Activated T-cell treated with anti-CD3 and anti-CD28 coated beads for 1 hour (primary cell): ENCODE measurements around the gene ZSCAN21.

ENCODE experiments used
- DNase-seq: peaks from one replicate; pipeline ENCODE4 v3.0.0-alpha.2; 2020; ENCODE audit warnings: low read depth

The ZSCAN21 gene

DNA sequence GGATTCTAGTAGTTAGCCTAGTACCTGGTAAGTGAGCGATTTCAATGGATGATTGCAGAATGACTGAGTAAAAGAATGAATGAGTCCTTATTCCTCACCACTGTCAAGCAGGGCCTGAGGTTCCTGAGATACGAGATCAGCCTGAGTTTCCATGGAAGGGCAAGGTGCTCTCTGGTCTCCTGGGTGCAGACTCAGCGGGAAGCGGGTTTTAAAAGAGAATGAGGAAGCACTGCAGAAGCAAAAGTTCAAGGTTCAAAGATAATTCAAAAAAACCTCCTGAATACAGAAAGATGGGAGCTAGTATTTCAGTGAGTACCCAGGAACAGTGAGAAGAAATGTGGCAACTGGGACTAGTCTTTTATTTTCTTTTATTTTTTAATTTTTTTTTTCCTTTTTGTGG lies 27.6 kb downstream of the ZSCAN21 start:
- no peak for DNase-seq

DNA sequence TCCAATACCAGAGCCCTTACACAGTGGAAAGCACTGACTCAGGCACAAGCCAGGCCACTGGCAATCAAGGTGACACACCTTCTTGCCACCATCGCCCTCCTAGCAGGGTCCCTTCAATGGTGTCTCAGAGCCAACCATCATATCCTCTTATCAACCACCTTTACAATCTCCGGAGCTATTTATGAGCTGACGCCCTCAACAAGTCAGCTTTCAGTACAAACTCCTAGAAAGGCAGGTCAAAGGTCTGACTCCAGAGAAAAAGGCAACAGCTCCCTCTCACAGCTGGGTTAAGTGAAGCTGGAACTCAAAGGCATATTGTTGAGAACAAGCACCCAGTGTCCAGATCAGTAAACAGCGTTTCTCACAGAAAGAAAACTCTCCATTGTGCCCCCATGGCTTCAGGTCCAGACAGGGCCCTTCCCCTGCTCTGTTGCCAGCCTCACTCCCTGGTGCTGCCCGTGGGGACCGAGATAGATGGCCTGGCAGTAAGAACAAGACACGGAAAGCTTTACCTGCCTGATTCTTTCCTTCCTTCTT lies 29.5 kb downstream of the ZSCAN21 start:
- DNase-seq, result no peak

DNA sequence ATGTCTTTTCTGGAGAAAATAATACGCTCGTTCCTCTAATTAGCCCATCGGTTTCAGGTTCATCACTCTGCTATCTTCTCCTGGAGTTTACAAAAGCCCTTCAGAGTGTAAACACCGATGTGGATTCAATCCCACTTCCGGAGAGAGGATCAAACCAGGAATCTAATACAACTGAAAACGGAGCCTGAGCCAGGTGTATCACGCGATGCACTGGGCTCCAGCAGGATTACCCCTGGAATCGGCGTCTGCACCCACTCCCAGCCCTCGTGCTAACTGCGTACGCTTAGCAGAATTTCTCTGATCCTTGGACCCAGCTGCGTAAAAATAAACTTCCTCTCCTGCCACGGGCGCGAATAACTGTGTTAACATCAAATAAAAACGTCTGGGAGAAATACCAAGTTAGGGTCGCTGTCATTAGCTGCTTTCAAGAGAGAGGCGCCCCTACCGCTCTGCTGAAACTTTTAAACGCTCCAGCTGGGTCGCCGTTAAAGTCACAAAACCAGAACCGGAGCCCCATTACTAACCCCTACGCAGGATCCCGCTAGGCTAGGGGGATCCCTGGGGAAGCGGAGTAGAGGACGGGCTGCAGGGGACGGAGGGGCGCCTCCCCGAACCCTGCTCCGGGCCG lies 31.4 kb downstream of the ZSCAN21 start:
- no peak for DNase-seq

DNA sequence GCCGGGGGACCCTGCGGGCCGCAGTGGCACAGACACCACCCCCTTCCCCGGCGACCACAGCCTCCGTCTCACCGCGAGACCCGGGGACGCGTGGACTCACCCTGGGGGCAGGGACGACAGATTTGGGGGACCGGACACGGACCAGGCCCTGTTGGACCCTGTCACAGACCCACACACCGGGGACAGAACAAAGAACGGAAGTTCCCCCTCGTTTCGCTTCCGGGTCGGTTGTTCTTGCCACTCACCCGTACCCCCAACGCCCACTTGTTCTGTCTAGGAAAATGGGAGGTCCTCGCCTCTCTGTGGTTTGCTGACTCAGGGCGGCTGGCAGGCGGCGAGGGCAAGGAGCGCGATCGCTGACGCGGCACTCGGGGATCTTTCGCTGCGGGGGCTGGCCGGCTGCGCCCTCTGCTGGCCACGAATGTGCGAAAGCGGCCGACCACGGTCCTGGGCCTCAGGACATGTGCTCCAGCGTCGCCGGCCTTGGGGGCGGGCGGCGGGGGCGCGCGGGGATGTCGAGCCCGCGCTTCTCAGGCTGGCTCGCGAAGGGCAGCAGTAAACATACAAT lies 32.0 kb downstream of the ZSCAN21 start, which contains the start of gene ZNF3:
TSS of gene ZNF3 (minus strand) at position 189 of the 568 bp plus-strand sequence. CDS start 4,366 bp downstream, outside the sequence.
- DNase-seq, result peak; percentile 93

DNA sequence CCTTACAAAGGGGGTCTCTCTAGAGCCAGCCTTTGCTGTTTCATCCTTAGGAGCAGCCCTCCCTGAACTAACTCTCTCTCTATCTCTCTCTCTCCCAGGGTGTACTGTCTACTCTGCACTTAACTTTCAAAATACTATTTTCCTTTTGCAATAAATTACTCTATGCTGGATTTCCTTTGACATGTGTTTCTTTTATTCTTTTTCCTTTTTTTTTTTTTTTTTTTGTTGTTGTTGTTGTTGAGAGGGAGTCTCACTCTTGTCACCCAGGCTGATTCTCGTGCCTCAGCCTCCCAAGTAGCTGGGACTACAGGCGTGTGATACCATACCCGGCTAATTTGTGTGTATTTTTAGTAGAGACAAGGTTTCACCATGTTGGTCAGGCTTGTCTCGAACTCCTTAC lies 33.4 kb downstream of the ZSCAN21 start:
- DNase-seq, result no peak

DNA sequence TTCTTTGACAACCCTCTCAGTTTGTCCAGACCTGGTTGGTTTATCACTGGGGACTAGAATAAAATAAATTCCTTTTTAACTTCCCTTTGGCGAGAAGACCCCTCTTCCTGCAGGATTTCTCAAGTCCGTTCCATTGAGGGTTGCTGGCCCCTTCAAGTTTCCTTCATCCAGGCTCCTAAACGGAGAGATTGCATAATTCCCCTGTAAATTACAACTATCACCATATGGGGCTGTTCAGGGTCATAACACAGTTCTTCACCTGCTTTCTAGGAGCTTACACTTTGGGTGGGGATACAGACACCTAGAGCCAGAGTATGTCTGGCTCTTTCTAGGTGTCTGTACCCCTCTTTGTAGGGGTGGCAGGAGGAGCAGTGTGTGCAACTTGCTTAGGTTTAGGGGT lies 35.9 kb downstream of the ZSCAN21 start:
- no peak for DNase-seq

DNA sequence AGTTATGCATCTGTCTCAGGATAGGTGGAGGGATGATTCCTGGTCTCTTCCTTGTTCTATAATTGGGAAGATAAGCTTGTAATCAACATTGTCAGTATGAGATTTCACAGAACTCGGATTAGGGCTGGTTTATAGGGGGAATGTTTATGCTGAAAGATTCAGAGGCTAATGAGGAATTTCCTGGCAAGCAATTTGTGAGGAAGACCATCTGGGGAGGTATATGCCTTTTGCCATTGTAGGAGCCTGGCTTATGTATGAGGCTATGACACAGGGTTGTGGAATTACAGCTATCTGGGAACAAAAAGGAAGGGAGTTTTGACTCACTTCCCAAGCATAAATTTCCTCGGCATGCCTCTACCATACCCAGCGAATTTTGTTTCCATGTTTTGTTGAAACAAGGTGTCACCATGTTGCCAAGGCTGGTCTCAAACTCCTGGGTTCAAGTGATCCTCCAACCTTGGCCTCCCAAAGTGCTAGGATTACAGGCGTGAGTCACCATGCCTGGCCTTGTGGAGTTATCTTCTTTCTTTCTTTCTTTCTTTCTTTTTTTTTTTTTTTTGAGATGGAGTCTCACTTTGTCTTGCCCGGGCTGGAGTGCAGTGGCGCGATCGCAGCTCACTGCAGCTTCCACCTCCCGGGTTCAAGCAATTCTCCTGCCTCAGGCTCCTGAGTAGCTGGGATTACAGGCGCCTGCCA lies 37.6 kb downstream of the ZSCAN21 start:
- DNase-seq, result no peak

DNA sequence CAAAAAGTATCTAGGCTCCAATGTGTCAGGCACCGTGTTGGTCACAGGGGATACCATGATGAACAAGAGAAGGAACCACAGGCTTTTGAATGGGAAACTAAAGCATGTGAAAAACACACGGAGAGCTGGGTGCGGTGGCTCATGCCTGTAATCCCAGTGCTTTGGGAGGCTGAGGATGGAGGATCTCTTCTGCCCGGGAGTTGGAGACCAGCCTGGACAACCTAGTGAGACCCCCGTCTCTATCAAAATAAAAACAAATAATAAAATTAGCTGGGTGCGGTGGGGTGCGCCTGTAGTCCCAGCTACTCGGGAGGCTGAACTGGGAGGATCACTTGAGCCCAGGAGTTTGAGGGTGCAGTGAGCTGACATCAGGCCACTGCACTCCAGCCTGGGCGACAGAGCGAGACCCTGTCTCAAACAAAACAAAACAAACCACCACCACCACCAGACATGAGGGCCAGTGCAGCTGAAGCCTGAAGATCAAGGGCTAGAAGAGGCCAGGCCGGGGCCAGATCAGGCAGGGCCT lies 38.6 kb downstream of the ZSCAN21 start:
- DNase-seq, result no peak

DNA sequence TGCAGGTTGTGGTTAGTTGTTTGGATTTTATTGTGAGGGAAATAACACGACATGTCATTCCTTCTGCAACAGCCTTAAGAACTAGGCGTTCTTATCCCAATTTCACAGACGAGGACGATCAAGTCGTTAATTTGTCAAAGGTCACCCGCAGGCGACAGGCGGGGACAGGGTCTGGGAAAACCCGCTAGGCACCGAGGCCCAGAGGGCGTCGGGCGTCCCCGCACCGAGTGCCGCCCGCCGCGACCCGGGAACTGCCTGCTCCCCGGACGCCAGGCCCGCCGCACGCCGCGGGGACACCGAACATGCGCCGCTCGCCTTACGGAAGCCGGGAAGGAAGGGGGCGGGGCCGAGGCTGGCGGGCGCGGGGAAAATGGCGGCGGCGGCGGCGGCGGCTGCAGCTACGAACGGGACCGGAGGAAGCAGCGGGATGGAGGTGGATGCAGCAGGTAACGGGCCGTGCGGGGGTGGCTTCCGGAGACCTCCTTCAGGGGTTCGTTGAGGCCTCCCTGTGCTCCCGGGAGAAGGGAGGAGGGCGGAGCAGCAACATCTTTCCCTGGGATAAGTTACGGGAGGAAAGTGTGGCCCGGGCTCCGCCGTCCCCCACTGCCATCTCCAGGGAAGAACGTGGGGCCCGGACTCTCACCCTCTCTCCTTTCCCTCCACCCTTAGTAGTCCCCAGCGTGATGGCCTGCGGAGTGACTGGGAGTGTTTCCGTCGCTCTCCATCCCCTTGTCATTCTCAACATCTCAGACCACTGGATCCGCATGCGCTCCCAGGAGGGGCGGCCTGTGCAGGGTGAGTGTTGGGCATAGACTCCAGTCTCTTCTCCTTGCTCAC lies 39.3 kb downstream of the ZSCAN21 start, which contains the start of gene COPS6:
TSS of gene COPS6 (plus strand) at position 349 of the 837 bp plus-strand sequence. CDS start at position 371, 22 bp downstream.
- peak; percentile 87 for DNase-seq

DNA sequence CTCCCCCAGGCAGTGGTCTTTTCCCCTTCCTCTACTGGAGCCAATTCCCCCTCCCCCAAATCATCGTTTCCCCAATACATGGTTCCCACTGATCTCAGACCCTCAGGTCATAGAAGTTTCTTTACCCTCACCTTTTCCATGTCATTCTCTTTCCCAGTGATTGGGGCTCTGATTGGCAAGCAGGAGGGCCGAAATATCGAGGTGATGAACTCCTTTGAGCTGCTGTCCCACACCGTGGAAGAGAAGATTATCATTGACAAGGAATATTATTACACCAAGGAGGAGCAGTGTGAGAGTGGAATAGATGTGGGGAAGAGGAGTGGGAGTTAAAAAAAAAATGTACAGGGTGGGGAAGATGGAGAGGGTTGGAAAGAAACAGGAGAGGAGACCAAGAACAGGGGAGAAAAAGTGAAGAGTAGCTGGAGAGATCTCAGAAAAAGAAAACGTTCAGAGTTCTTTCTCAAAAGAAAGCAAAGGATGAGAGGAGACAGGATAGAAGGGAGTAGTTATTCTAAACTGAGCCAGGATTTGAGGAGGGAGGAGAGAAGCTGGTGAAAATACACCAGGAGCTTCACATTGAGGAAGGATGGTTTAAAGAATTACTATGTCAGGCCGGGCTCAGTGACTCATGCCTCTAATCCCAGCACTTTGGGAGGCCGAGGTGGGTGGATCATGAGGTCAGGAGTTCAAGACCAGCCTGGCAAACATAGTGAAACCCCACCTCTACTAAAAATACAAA lies 40.1 kb downstream of the ZSCAN21 start:
- no peak for DNase-seq

DNA sequence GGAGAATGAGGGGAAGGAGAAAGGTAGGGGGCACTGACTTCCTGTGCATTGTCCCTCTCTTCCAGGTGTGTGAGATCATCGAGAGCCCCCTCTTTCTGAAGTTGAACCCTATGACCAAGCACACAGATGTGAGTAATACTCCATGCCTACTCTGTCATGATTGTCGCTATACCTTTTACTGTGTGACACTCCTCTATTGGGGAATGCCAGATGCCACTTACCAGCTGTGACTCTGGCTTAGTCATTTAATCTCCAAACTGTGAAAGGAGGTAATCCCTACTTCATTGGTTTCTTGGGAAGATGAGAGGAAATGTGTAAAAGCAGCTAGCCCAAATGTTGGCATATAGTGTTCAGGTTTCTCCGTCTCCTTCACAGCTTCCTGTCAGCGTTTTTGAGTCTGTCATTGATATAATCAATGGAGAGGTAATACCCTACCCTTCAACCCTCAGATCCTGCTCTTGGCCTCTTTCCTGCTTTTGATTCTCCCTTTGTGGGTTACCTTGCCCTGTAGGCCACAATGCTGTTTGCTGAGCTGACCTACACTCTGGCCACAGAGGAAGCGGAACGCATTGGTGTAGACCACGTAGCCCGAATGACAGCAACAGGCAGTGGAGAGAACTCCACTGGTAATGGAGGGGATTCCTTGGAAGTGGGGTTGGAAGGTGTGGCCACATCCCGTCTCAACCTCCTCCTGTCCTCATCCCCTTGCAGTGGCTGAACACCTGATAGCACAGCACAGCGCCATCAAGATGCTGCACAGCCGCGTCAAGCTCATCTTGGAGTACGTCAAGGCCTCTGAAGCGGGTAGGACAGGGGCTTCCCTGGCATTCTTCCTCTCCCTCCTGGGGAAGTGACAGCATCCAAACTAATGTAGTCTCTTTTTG lies 41.2 kb downstream of the ZSCAN21 start:
- DNase-seq, result no peak

DNA sequence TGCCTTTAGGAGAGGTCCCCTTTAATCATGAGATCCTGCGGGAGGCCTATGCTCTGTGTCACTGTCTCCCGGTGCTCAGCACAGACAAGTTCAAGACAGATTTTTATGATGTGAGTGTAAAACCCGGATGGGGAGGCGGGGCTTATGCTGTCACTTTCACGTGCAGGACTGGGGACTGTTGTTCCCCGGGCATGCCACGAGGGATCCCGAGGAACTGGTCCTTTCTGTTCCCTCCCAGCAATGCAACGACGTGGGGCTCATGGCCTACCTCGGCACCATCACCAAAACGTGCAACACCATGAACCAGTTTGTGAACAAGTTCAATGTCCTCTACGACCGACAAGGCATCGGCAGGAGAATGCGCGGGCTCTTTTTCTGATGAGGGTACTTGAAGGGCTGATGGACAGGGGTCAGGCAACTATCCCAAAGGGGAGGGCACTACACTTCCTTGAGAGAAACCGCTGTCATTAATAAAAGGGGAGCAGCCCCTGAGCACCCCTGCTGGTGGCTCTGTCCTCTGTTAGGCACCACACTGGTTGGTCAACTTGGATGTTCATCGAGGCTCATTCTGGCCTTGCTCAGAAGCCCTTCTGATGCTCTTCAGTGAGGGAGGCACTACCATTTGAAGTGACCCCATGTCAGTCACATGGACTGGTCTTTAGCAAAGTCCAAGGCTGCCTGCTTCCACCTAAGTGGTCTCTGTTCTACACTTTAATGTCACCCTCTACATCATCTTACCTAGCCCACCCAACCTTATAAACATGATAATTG lies 42.0 kb downstream of the ZSCAN21 start:
- DNase-seq, result no peak

DNA sequence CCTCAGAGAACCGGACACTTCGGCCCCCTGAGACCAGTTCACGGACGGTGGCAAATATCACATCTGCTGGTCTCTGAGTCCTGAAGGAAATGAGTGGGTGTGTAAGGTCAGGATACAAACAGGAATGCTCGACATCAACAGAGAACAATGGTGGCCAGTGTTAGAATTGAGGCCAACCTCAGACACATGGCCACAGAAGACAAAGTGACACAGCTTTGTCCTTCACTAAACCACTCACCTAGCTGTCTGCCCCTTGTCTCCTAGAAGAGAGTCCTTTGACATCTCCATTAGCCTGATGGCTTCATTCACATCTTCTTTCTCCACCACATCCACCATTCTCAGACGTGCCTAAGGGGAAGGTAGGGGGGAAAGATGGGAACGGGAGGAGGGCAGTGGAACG lies 43.5 kb downstream of the ZSCAN21 start:
- DNase-seq, result no peak

DNA sequence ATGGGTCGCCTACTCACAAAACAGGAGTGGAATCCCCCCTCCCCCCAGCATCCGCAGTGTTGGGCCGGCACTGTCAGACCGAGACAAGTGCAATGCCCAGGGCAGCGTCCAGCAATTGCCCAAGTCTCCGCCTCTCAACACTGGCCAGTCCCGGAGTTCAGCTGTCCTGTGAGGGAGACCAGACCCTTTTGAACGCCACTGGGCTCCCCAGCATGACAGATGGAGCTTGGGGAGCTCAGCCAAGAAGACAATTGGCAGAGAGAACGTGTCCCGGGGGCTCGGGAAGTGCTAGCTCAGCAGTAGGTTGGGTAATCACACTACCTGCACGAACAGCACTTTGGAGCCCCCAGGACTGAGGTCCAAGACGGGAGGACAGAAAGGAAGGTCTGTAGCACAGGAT lies 43.9 kb downstream of the ZSCAN21 start:
- DNase-seq, result no peak

DNA sequence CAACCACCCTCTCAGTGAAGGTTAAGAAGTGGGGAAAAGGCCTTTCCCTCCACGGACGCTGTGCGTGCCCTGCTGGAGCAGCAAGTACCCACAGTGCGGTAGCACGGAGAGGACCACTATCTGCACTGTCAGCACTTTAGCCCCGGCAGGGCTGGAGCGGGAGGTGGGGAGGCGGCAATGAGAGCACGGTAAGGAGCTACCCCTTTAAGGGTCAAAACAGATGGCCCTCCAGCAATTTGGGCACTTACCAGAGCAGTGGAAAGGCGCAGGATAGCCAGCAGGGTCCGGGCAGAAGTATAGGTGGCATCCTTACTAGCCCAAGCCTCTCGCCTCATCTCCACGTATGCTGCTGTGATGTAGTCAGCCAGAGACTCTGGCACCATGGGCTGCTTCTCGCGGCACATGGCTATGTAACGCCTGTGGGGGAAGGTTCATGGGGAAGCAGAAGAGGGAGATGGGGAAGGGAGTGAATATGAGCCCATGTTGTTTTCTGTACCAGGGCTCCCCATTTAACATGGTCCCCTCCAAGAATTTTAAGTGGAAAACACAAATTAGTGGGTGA lies 44.4 kb downstream of the ZSCAN21 start:
- DNase-seq, result no peak

DNA sequence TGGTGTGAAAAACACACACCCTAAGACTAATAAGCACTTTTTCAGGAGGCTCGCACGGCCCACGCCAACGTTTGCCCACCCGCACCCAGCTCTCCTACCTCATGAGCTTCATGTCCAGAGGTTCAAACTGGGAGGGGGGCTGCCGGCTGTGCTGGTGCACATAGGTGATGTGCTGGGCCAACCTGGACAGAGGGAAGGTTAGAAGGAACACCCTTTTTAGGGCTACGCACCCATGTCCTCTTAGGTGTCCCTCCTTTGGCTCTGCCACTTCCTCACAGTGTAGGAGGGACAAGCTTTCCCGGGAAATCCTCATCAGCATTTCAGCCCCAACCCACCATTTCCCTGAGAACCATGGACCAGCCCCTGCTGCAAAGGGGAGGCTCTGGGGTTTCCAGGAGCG lies 45.7 kb downstream of the ZSCAN21 start:
- no peak for DNase-seq

DNA sequence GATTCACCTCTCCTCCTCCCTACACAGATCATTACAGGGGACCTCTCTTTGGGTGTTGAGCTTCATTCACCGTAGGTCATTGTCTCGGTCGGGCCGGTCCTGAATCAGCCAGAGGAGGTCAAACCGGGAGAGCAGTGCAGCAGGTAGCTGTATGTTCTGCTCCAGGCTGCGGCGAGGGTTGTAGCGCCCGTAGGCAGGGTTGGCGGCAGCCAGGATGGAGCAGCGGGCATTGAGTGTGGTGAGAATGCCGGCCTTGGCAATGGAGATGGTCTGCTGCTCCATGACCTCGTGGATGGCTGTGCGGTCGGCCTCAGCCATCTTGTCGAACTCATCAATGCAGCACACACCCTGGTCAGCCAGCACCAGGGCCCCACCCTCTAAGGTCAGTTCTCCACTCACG lies 46.1 kb downstream of the ZSCAN21 start:
- no peak for DNase-seq

DNA sequence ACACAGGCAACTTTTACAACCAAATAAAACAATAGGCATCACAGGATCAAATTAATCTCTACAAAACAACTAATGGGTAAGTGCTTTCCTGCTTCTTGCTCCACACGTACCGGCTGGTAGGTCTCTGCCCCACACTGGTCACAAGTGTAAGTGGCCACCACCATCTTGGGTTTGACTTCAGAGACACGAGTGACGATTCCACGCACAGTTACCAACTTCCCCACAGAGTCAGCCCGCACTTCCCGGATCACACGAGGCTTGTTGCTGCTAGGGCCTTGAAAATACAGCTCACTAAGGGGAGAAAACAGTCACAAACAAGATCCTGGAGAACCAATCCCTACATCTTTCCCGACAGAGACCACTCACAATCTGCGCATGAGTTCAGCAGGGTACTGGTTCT lies 49.3 kb downstream of the ZSCAN21 start:
- no peak for DNase-seq

DNA sequence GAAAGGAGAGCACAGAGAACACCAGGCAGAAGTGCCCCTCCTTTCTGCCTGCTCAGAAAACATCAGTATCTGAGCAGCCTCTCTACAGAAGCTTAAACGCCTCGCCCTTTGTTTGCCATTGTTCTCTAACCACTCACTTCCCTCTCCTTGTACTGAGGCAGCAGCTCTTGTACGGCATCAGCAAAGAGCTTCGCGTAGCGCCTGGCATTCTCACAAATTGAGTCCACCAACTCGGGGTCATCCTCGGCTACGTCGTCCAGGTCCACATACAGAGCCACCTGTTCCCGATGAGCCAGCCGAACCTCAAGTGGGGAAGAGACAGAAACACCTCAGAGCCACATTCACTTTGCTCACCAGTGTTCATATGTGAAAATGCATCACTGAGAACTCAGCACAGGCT lies 49.9 kb downstream of the ZSCAN21 start:
- no peak for DNase-seq
